HEK293 (cell line): ENCODE results near the gene ZBTB21.

Experiments
- ATF2 ChIP-seq: fragments of 450-650 bp; formaldehyde crosslinking; IDR thresholded peaks from 2 replicates; pipeline ENCODE4 v1.5.1; 2016; ENCODE audit warnings: missing biosample characterization, missing genetic modification characterization, low read depth
- INSM2 ChIP-seq: fragments of 450-650 bp; formaldehyde crosslinking; IDR thresholded peaks from 2 replicates; pipeline ENCODE4 v1.5.1; 2016; ENCODE audit warnings: missing biosample characterization, missing genetic modification characterization
- KLF9 ChIP-seq: fragments of 450-650 bp; formaldehyde crosslinking; IDR thresholded peaks from 2 replicates; pipeline ENCODE4 v1.5.1; 2016; ENCODE audit warnings: missing biosample characterization, missing genetic modification characterization, low read depth
- PATZ1 ChIP-seq: fragments of 450-650 bp; formaldehyde crosslinking; IDR thresholded peaks from 2 replicates; pipeline ENCODE4 v1.5.1; 2016; ENCODE audit warnings: missing biosample characterization, missing genetic modification characterization
- ZFP69B ChIP-seq: fragments of 450-650 bp; formaldehyde crosslinking; IDR thresholded peaks from 2 replicates; pipeline ENCODE4 v1.5.1; 2016; ENCODE audit warnings: missing biosample characterization, missing genetic modification characterization
- ZIC2 ChIP-seq: fragments of 450-650 bp; formaldehyde crosslinking; IDR thresholded peaks from 2 replicates; pipeline ENCODE4 v1.5.1; 2016; ENCODE audit warnings: missing biosample characterization, missing genetic modification characterization
- ZNF148 ChIP-seq: fragments of 450-650 bp; formaldehyde crosslinking; IDR thresholded peaks from 2 replicates; pipeline ENCODE4 v1.5.0; 2017; ENCODE audit warnings: missing biosample characterization, missing genetic modification characterization, borderline replicate concordance
- ZNF214 ChIP-seq: fragments of 450-650 bp; formaldehyde crosslinking; IDR thresholded peaks from 2 replicates; pipeline ENCODE4 v1.5.1; 2017; ENCODE audit warnings: missing biosample characterization, mild to moderate bottlenecking, missing genetic modification characterization, borderline replicate concordance
- ZNF280C ChIP-seq: fragments of 450-650 bp; formaldehyde crosslinking; IDR thresholded peaks from 2 replicates; pipeline ENCODE4 v1.5.1; 2016; ENCODE audit warnings: missing biosample characterization, missing genetic modification characterization
- ZNF362 ChIP-seq: fragments of 450-650 bp; formaldehyde crosslinking; IDR thresholded peaks from 2 replicates; pipeline ENCODE4 v1.5.1; 2016; ENCODE audit warnings: missing biosample characterization, missing genetic modification characterization
- ZNF398 ChIP-seq: fragments of 450-650 bp; formaldehyde crosslinking; IDR thresholded peaks from 2 replicates; pipeline ENCODE4 v1.5.1; 2017; ENCODE audit warnings: missing biosample characterization, missing genetic modification characterization
- ZNF518A ChIP-seq: fragments of 450-650 bp; formaldehyde crosslinking; conservative IDR thresholded peaks from 2 replicates; pipeline ENCODE4 v1.5.1; 2016; ENCODE audit warnings: low read depth, missing biosample characterization, missing genetic modification characterization
- ZNF76 ChIP-seq: fragments of 450-650 bp; formaldehyde crosslinking; IDR thresholded peaks from 2 replicates; pipeline ENCODE4; 2016; ENCODE audit warnings: low read depth, missing biosample characterization, missing genetic modification characterization, borderline replicate concordance
- ZNF792 ChIP-seq: fragments of 450-650 bp; formaldehyde crosslinking; IDR thresholded peaks from 2 replicates; pipeline ENCODE4 v1.5.1; 2016; ENCODE audit warnings: missing biosample characterization, missing genetic modification characterization
- ZSCAN30 ChIP-seq: fragments of 450-650 bp; IDR thresholded peaks from 2 replicates; pipeline ENCODE4 v1.5.1; 2018; ENCODE audit warnings: missing biosample characterization, mild to moderate bottlenecking, missing genetic modification characterization, moderate library complexity

ZBTB21 gene

GRCh38 chr21:42009018-42009830 is 936 bp downstream of the ZBTB21 start (continued):
- TF ChIP-seq ZNF518A (no peak), ATF2 (no peak), ZNF214 (tag by site-specific recombination) (no peak), ZNF280C (tag by site-specific recombination) (no peak), KLF9 (tag by site-specific recombination) (no peak; the same call in 1 of the 2 replicates), ZNF76 (0 out of 2 replicates have a peak, but pooled peaks have one; percentile 23), ZSCAN30 (tag by site-specific recombination) (0 out of 2 replicates have a peak, but pooled peaks have one; percentile 14), PATZ1 (tag by site-specific recombination) (peak; percentile 77), INSM2 (tag by site-specific recombination) (peak; percentile 46; the same call in 1 of the 2 replicates), ZNF398 (tag by site-specific recombination) (no peak), ZFP69B (no peak), ZNF792 (no peak), ZNF148 (tag by site-specific recombination) (no peak), ZNF362 (tag by site-specific recombination) (no peak), ZIC2 (tag by site-specific recombination) (peak; percentile 41)
